Stomach smooth muscle (tissue), 2 donors: Measurements from ENCODE around the gene CLIC4.

Experiments
- H3K27ac ChIP-seq: one replicate; pipeline ENCODE4 v1.7.0; 2013; ENCODE audit warnings: mild to moderate bottlenecking, low read length, inconsistent platforms
- H3K27me3 ChIP-seq, 2 donors: one replicate each; pipeline ENCODE4 v1.7.0; 2013; ENCODE audit warnings: low read length in 2 of 2; ENCODE audit not compliant: insufficient read depth in 2 of 2, control insufficient read depth in 1 of 2
- H3K36me3 ChIP-seq, 2 donors: one replicate each; pipeline ENCODE4 v1.7.0; 2013; ENCODE audit warnings: low read length in 2 of 2; ENCODE audit not compliant: control insufficient read depth in 2 of 2, insufficient read depth in 2 of 2
- H3K4me1 ChIP-seq: one replicate; pipeline ENCODE4 v1.7.0; 2013; ENCODE audit warnings: low read length; ENCODE audit not compliant: control insufficient read depth, insufficient read depth
- H3K4me3 ChIP-seq, 2 donors: one replicate each; pipeline ENCODE4 v1.7.0; 2013; ENCODE audit warnings: low read length in 2 of 2
- H3K9ac ChIP-seq, 2 donors: one replicate each; pipeline ENCODE4 v1.7.0; 2013; ENCODE audit warnings: low read length in 2 of 2, mild to moderate bottlenecking in 1 of 2
- H3K9me3 ChIP-seq, 2 donors: one replicate each; pipeline ENCODE4 v1.7.0; 2013; ENCODE audit warnings: low read length in 2 of 2; ENCODE audit not compliant: control insufficient read depth in 2 of 2
- donor health status: healthy.
- donor health status: Pancreatic carcinoma.

CLIC4 gene

DNA sequence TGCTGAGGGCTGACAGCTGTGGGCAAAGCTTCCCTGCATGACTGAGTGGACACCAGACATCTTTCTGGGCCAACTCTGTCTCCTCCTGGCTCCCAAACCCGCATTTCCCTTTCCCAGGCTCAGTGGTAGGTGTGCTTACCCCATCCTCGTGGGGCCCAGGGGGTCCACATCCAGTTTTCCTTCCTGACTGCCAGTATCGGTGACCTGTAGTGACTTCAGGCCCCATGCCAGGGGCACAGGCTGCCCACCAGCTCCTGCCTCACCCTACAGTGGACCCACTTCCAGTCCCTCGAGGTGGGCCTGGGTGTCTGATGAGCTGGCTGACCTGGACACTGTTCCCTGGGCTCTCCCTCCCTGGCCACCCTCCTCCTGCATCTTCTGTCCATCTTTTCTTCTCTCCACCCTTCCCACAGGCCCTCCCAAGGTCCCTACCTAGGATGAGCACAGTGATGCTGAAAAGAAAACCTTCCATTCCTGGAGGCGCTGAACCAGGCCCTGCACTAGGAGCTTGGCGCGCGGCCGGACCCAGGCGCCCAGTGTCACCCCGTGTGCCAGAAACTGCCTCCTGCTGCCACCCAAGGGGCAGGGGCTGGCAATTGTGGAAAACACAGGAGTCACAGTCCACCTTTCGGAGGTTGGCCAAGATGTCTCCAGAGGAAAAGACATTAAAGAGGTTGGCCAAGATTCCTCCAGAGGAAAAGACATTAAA is 117.7 kb downstream of the CLIC4 start:
- no peaks in the 10 kb centered on the region for H3K36me3 ChIP-seq
- H3K27me3 ChIP-seq = peaks cover 27 to 28% of the 10 kb centered on the region in 2 donors
- no peaks in the 10 kb centered on the region for H3K9me3 ChIP-seq
- peaks cover 2% of the 10 kb centered on the region for H3K4me1 ChIP-seq
- H3K9ac ChIP-seq = no peak overlapping the region
- H3K27ac ChIP-seq = no peak overlapping the region
- H3K4me3 ChIP-seq = no peak overlapping the region

DNA sequence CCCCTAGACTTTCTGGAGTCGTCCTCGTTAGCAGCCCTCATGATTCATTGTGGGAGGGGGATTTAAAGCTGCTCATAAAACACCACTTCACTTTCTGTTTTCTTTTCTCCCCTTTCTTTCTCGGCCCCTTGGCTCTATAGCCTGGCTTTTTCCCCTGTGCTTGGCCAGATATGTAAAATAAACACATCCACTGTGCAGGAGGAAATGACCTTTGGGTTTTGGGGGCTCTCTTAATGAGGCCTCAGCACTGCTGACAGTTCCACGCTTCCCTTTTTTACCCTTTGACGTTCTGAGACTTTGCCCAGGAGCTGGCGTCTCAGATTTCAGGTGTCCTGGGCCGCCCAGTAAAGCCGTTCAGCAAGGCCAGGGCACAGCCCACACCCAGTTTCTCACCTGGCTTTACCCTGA is 119.1 kb downstream of the CLIC4 start:
- no peak overlapping the region for H3K9ac ChIP-seq
- H3K27me3 ChIP-seq = peaks cover 33 to 35% of the 10 kb centered on the region in 2 donors
- H3K4me1 ChIP-seq = peaks cover 2% of the 10 kb centered on the region
- H3K9me3 ChIP-seq = no peaks in the 10 kb centered on the region
- H3K36me3 ChIP-seq = no peaks in the 10 kb centered on the region
- no peak overlapping the region for H3K27ac ChIP-seq
- H3K4me3 ChIP-seq = no peak overlapping the region

DNA sequence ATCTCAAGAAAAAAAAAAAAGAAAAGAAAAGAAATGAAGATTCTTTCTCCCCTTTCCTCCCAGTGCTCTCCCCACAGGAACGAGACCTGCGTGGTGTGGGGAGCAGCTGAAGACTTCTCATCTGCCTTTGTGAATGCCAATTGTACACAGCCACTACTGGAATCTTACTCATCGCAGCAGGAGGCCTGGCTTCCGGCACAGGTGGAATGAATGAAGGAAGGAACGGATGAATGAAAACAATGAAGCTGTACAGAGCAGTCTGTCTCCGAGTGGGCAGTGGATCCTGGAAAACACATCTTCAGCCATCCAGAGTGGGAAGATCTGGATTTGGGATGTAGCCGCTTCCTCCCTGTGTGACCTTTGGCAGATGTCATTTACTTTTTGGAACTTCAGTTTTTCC is 119.9 kb downstream of the CLIC4 start:
- Histone ChIP-seq H3K9me3 (no peaks in the 10 kb centered on the region), H3K27me3 (peaks cover 33 to 35% of the 10 kb centered on the region in 2 donors), H3K9ac (no peak overlapping the region), H3K27ac (no peak overlapping the region), H3K4me1 (peaks cover 2% of the 10 kb centered on the region), H3K36me3 (no peaks in the 10 kb centered on the region), H3K4me3 (no peak overlapping the region)

DNA sequence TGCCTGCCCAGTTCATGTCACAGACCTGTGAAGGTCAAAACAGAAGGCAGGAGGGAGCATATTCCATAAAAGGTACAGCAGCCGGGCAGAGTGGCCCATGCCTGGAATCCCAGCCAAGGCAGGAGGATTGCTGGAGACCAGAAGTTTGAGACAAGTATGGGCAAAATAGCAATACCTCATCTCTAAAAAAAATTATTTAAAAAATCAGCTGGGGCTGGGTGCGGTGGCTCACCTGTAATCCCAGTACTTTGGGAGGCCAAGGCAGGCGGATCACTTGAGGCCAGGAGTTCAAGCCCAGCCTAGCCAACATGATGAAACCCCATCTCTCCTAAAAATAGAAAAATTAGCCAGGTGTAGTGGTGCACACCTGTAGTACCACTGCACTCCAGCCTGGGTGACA is 120.3 kb downstream of the CLIC4 start:
- peaks cover 2% of the 10 kb centered on the region for H3K4me1 ChIP-seq
- no peak overlapping the region for H3K9ac ChIP-seq
- peaks cover 32 to 35% of the 10 kb centered on the region in 2 donors for H3K27me3 ChIP-seq
- no peak overlapping the region for H3K4me3 ChIP-seq
- H3K9me3 ChIP-seq = no peaks in the 10 kb centered on the region
- no peak overlapping the region for H3K27ac ChIP-seq
- H3K36me3 ChIP-seq = no peaks in the 10 kb centered on the region

DNA sequence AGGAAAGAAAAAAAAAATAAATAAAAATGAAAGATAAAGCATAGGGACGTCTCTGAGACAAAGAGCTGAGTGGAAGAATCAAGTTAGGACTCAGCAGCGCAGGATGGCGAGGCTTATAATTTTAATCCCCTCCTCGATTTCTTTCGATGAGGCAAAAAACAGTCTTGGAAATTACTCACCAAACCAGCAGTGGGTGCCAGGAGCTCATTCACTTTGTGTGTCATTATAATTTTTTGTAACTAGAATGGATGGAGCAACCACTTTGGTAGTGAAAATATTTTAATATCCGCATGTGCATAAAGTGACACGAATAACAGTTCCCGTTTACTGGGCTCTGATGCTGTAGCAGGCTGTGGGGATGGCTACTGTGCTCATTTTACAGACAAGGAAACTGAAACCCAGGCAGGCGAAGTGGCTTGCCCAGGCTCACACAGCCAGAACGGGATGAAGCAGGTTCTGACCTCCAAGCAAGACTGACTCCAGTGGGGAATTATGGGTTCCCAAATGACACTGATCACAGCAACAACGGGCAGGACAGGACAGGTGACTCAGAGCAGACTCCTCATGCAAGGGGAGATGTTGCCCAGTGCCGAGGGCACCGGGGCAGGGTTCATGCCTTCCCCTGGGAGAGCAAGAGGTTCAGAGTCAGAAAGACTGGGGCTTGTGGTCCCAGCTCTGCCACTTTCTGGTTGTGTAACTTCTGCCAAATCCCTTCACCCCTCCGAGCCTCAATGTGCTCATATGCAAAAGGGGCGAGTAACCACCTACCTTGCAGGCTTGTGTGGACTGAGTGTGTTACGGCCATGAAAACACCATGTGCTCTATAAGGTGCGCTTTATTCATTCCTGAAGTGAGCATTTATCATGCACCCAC is 121.2 kb downstream of the CLIC4 start:
- Histone ChIP-seq H3K4me3 (no peak overlapping the region), H3K27me3 (peaks cover 26 to 33% of the 10 kb centered on the region in 2 donors), H3K9me3 (no peaks in the 10 kb centered on the region), H3K4me1 (peaks cover 2% of the 10 kb centered on the region), H3K36me3 (no peaks in the 10 kb centered on the region), H3K27ac (no peak overlapping the region), H3K9ac (no peak overlapping the region)

DNA sequence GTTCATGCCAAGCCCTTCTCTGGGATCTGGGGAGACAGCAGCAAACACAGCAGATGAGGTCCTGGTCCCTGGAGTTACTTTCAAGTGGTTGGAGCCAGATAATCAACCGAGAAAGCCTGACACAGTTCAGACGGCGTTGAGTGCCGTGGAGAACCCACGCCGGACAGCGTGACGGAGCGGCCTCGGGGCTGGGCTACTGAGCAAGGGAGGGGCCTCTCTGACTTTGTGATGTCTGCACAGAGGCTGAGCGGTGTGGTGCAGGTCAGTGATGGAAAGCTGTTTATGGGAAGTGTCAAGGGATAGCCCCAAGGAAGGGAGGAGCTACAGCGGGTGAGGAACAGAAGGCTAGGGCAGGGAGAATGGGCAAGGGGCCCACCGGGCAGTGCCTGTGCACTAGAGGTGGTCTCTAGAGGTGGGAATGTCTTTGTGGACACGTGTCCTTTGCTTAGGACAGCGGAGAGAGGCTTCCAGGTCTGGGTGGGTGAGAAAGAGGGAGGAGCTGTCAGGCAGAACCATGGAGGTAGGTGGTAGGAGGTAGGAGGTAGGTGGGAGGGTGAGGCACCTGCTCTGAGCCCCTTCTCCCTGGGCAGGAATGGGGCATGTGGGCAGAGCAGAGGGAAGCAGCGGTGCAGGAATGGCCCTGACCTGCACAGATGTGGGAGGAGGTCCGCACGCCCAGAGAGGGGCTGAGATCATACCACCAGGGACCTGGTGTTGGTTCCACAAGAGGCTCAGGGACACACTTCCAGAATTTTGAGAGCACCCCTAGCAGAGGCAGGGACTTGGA is 122.0 kb downstream of the CLIC4 start:
- no peak overlapping the region for H3K9ac ChIP-seq
- no peaks in the 10 kb centered on the region for H3K36me3 ChIP-seq
- no peaks in the 10 kb centered on the region for H3K9me3 ChIP-seq
- H3K27me3 ChIP-seq = peaks cover 21 to 25% of the 10 kb centered on the region in 2 donors
- H3K4me1 ChIP-seq = peaks cover 2% of the 10 kb centered on the region
- no peak overlapping the region for H3K4me3 ChIP-seq
- no peak overlapping the region for H3K27ac ChIP-seq

DNA sequence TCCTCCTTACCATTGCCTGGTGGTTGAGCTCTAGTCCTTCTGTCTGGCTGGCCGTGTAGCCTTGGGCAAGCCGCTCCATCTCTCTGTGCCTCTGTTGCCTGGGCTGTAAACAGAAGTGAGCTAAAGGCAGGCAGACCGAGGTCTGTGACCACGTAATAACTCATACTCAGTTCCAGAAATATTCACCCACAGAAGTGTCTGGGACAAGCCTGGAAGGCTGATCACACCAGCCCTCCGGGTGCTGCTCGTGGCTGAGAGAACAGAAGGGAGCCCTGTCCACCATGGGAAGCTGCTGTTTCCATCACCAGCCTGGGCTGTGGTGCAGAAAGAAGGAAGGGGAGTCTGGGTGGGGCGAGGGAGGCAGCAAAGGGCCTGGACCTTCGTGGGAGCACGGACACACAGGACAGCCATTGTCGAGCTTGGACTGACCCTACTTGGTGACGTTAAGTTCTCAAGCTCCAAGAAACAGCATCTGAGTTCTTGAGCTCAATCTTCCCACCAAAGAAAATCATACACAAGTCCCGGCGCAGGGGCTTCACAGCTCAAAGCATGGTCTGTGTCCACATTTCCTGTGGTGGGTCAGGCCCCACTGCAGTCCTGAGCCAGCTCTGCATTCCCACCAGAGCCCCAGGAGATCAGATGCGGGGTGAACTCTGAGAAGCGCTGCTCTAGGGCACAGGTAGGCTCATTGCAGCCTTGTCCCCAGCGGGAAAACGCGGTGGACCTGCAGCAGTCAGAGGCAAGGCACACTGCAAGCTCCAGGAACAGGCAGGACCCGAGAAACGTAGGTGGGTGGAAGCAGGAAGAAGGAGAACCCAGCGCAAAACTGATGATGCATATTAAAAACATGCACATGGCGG is 123.0 kb downstream of the CLIC4 start:
- Histone ChIP-seq H3K4me3 (no peak overlapping the region), H3K9me3 (no peaks in the 10 kb centered on the region), H3K4me1 (no peaks in the 10 kb centered on the region), H3K27ac (no peak overlapping the region), H3K36me3 (no peaks in the 10 kb centered on the region), H3K9ac (no peak overlapping the region), H3K27me3 (peaks cover 23 to 25% of the 10 kb centered on the region in 2 donors)

DNA sequence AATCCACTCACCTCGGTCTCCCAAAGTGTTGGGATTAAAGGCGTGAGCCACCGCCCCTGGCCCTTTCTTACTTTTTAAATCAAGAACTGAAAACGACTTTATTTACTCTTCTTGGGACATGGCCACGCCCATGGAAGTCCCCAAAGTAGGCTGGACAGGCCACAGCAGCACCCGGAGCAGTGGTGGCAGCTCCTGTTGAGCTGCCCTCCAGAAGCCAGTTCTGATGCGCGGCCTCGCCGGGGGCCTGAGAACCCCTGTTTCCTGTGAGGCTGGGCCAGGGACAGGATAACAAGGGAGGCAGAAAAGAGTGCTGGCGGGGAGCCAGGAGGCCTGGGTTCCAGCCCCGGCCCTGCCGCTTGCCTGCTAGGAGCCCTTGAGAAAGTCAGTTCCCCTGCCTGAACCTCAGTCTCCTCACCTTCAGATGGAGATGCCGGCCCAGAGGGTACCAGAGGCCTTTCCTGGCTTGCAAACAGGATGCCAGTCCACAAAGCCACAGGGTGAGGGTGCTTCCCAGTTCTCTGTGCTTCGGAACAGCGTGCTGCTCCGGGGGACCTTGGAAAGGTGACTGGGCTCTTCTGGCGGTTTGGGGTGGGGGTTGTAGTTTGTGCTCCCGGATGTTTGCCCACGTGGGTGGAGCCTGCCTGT is 125.4 kb downstream of the CLIC4 start:
- no peaks in the 10 kb centered on the region for H3K4me1 ChIP-seq
- no peaks in the 10 kb centered on the region for H3K9me3 ChIP-seq
- H3K27ac ChIP-seq = no peak overlapping the region
- H3K27me3 ChIP-seq = peaks cover 23 to 28% of the 10 kb centered on the region in 2 donors
- H3K36me3 ChIP-seq = no peaks in the 10 kb centered on the region
- no peak overlapping the region for H3K9ac ChIP-seq
- H3K4me3 ChIP-seq = no peak overlapping the region

DNA sequence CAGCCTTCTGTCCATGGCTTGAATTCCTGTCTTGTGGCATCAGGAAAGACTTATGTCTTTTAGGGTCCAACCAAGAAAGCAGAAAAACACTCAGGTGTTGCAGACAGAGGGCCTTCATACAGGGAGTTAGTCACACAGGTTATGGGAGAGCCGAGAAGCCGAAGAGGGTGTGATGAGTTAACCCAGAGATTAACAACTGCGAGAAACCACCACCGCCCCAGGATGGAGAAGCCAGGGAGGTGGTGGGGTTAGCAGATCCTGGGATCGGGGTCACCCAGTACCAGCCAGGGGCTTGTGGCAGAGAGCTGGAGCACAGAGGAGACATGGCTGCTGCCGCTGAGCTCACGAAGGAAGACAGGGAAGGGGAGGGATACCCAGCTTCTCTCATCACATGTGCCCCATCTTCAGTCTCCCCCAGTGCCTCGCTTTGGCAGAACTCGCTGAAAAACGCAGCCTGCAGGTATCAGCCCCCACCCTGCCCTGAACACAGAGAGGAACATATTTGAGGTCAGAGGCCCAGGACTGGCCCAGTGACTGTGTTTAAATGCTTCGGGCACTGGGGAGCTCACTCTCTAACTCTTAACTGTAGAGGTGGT is 126.2 kb downstream of the CLIC4 start:
- H3K4me1 ChIP-seq = no peaks in the 10 kb centered on the region
- H3K27ac ChIP-seq = no peak overlapping the region
- H3K36me3 ChIP-seq = no peaks in the 10 kb centered on the region
- no peaks in the 10 kb centered on the region for H3K9me3 ChIP-seq
- peaks cover 22 to 24% of the 10 kb centered on the region in 2 donors for H3K27me3 ChIP-seq
- no peak overlapping the region for H3K4me3 ChIP-seq
- no peak overlapping the region for H3K9ac ChIP-seq
